Rectal smooth muscle tissue (tissue), 1 donor: ENCODE results near the gene MYO3B.
"Not testable (repeated sequence)": the region's sequence is repeated elsewhere in the genome, so short reads cannot be mapped to it uniquely, and the experiment has no call there.

Experiments used
- H3K27ac ChIP-seq: one replicate; pipeline ENCODE4 v1.7.0; 2013; ENCODE audit warnings: low read depth, low read length, inconsistent platforms
- H3K27me3 ChIP-seq: one replicate; pipeline ENCODE4 v1.7.0; 2013; ENCODE audit warnings: low read length; ENCODE audit not compliant: control insufficient read depth, insufficient read depth
- H3K36me3 ChIP-seq: one replicate; pipeline ENCODE4 v1.7.0; 2013; ENCODE audit warnings: low read length; ENCODE audit not compliant: control insufficient read depth, insufficient read depth
- H3K4me1 ChIP-seq: one replicate; pipeline ENCODE4 v1.7.0; 2013; ENCODE audit warnings: low read length; ENCODE audit not compliant: control insufficient read depth, insufficient read depth
- H3K4me3 ChIP-seq: one replicate; pipeline ENCODE4 v1.7.0; 2013; ENCODE audit warnings: low read length
- H3K9ac ChIP-seq: one replicate; pipeline ENCODE4 v1.7.0; 2013; ENCODE audit warnings: low read length

Gene MYO3B

DNA sequence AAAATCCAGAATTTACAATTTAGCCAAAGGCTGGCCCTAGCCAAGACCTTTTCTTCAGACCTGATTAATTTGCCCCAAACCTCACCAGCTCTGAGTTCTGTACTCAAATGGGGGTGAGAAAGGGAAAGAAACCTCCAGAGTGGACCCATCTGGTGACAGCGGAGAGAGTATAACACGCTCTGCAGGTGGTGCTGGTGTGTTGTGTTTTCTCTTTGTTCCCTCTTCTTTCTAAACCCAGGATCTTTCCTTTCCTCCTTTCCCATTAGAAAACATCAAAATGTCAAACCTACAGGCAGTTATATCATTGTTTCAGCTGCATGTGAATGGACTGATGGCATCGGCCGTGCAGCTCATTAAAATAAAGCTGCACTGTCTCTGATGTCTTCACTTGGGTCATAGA lies 283.9 kb downstream of the MYO3B start:
- Histone ChIP-seq H3K9ac (no peak overlapping the region), H3K27me3 (no peaks in the 10 kb centered on the region), H3K4me1 (no peaks in the 10 kb centered on the region), H3K4me3 (no peak overlapping the region), H3K27ac (no peak overlapping the region), H3K36me3 (no peaks in the 10 kb centered on the region)

GRCh38 chr2:170462433-170463205 lies 284.7 kb downstream of the MYO3B start:
- H3K27me3 ChIP-seq = no peaks in the 10 kb centered on the region
- no peaks in the 10 kb centered on the region for H3K4me1 ChIP-seq
- no peaks in the 10 kb centered on the region for H3K36me3 ChIP-seq
- no peak overlapping the region for H3K9ac ChIP-seq
- no peak overlapping the region for H3K4me3 ChIP-seq
- no peak overlapping the region for H3K27ac ChIP-seq

DNA sequence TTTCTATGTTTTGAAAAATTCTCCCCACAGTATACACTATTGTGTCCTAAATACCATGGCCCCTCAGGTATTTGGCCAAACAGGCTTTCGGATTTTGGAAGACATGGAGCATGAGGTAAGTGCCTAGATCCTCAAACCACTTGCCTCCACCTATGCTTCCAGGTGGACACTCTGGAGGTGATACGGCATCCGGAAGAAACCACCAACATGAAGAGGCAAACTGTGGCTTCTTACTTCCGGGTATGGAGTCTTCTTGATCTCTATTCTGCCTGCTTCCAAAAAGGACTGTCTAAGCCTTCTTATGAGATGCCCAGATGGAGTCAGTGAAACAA lies 285.2 kb downstream of the MYO3B start:
- Histone ChIP-seq H3K36me3 (no peaks in the 10 kb centered on the region), H3K9ac (no peak overlapping the region)

DNA sequence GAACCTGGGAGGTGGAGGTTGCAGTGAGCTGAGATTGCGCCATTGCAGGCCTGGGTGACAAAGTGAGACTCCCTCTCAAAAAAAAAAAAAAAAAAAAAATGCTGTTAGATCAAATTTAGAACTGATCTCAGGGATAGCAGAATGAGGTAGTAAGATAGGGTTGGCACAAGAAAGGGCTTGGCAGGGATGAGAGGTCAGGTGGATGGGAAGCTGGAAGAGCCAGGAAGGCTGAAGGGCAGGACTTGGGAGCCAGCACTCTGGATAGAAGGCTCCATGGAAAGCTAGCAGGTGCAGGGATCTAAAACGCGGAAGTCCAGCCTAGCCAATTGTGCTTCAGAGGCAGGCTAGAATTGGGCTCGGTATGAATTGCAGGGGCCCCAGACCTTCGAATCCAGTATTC lies 286.3 kb downstream of the MYO3B start:
- no peak overlapping the region for H3K27ac ChIP-seq
- no peaks in the 10 kb centered on the region for H3K36me3 ChIP-seq
- no peaks in the 10 kb centered on the region for H3K27me3 ChIP-seq
- no peak overlapping the region for H3K4me3 ChIP-seq
- H3K9ac ChIP-seq = no peak overlapping the region
- H3K4me1 ChIP-seq = no peaks in the 10 kb centered on the region

More for the DNA sequence above, 285.2 kb downstream of the MYO3B start:
- H3K27ac ChIP-seq = no peak overlapping the region
- no peak overlapping the region for H3K4me3 ChIP-seq
- no peaks in the 10 kb centered on the region for H3K27me3 ChIP-seq
- no peaks in the 10 kb centered on the region for H3K4me1 ChIP-seq

GRCh38 chr2:170465241-170465640 lies 287.3 kb downstream of the MYO3B start:
- no peaks in the 10 kb centered on the region for H3K27me3 ChIP-seq
- H3K4me1 ChIP-seq = no peaks in the 10 kb centered on the region
- H3K4me3 ChIP-seq = no peak overlapping the region
- H3K36me3 ChIP-seq = no peaks in the 10 kb centered on the region
- H3K27ac ChIP-seq = no peak overlapping the region
- H3K9ac ChIP-seq = no peak overlapping the region

DNA sequence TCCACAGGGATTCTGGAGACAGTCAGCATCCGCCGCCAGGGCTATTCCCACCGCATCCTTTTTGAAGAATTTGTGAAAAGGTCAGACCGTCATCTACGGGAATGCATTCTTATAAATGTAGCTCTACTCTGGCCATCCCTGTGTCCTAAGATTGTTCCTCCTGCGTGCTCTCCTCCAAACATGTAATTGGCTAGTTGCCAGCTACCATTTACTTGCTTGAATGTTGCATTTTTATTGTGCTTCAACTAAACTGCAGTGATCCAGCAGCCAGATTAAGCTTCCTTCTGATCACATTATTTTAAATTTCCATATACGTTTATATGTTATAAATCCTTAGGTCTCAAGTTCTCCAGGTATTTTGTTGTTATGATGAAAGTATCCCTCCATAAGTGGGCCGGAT lies 288.7 kb downstream of the MYO3B start:
- Histone ChIP-seq H3K27me3 (no peaks in the 10 kb centered on the region), H3K4me3 (no peak overlapping the region), H3K9ac (no peak overlapping the region), H3K4me1 (no peaks in the 10 kb centered on the region), H3K36me3 (no peaks in the 10 kb centered on the region), H3K27ac (no peak overlapping the region)

DNA sequence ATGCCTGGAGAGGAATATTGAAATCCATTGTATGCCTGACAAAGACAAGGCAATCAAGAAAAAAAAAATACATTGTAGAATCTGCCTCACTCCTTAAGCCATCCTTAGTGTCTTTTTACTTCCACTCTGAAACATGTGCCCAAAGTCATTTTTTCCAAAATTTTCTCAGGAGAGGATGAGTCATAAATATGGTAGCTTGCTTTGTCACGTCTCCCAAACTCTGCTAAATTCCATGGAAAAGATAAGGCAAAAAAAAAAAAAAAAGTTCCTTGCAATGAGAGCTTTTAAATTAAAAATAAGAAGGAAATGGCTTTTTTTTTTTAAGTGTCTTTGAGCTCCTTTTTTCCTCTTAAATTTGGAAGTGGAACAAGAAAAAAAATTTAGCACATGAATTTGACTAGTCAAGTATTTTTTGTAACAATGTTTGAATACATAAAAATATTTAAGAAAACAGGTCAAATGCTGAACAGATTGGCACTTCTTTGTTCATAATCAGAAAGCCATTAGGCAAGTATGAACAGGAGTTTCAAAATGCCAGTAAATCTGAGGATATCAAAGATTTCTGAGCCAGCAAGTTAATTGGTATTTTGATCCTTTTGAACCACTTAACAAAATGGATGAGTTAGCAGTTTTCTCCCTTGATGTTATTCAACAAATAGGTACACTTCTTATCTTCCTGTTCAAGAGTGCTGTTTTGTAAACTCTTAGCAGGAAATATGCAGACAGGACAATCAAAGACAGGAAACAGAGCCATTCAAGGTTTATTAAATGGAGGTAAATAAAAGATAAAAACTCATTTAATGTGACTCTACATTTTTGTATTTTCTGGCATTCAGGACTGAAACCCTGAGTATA lies 289.8 kb downstream of the MYO3B start:
- H3K36me3 ChIP-seq = no peaks in the 10 kb centered on the region
- no peak overlapping the region for H3K4me3 ChIP-seq
- no peaks in the 10 kb centered on the region for H3K4me1 ChIP-seq
- no peak overlapping the region for H3K9ac ChIP-seq
- H3K27me3 ChIP-seq = no peaks in the 10 kb centered on the region
- no peak overlapping the region for H3K27ac ChIP-seq

- Histone ChIP-seq H3K4me3 (no peak overlapping the region), H3K9ac (no peak overlapping the region), H3K4me1 (no peaks in the 10 kb centered on the region), H3K27me3 (no peaks in the 10 kb centered on the region), H3K27ac (no peak overlapping the region), H3K36me3 (no peaks in the 10 kb centered on the region)
Observed at GRCh38 chr2:170468557-170468956, 290.6 kb downstream of the MYO3B start.

DNA sequence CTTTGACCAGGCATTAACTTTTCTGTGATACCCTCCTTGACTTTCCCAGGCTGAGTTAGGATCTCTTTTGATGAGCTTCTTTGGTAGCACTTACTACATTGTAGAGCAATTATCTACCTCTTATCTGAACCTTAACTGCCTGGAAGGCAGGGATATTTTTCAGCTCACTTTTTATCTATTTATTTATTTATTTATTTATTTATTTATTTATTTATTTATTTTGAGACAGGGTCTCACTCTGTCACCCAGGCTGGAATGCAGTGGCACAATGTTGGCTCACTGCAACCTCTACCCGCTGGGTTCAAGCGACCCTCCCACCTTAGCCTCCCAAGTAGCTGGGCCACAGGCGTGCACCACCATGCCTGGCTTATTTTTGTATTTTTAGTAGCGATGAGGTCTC lies 294.6 kb downstream of the MYO3B start:
- not testable (repeated sequence) for H3K4me1 ChIP-seq, H3K36me3 ChIP-seq, H3K9ac ChIP-seq, H3K27me3 ChIP-seq, H3K27ac ChIP-seq, H3K4me3 ChIP-seq

DNA sequence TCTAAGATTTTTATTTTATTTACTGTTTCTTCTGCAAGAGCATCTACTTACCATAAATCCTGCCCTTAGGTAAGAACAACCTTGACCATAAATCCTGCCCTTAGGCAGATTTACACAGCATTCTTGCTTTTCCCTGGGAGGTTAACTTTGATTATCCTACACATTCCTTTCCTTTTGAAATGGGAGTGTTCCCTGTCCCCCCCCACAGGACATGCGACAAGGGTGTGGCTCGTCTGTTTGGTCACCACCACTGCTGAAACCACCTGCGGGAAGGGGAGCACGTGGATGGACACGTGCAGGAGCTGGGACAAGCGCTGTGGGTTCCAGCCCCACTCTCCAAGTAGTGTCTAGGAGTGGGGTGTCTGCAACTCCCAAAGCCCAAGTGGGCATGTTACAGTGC lies 297.9 kb downstream of the MYO3B start:
- Histone ChIP-seq H3K27me3 (no peaks in the 10 kb centered on the region), H3K36me3 (no peaks in the 10 kb centered on the region), H3K27ac (no peak overlapping the region), H3K9ac (no peak overlapping the region), H3K4me1 (no peaks in the 10 kb centered on the region), H3K4me3 (no peak overlapping the region)

GRCh38 chr2:170477630-170478029 lies 299.7 kb downstream of the MYO3B start:
- Histone ChIP-seq H3K27ac (no peak overlapping the region), H3K4me1 (no peaks in the 10 kb centered on the region), H3K36me3 (no peaks in the 10 kb centered on the region), H3K4me3 (no peak overlapping the region), H3K27me3 (no peaks in the 10 kb centered on the region), H3K9ac (no peak overlapping the region)

GRCh38 chr2:170481201-170481600 lies 303.3 kb downstream of the MYO3B start:
- no peaks in the 10 kb centered on the region for H3K27me3 ChIP-seq
- no peaks in the 10 kb centered on the region for H3K36me3 ChIP-seq

DNA sequence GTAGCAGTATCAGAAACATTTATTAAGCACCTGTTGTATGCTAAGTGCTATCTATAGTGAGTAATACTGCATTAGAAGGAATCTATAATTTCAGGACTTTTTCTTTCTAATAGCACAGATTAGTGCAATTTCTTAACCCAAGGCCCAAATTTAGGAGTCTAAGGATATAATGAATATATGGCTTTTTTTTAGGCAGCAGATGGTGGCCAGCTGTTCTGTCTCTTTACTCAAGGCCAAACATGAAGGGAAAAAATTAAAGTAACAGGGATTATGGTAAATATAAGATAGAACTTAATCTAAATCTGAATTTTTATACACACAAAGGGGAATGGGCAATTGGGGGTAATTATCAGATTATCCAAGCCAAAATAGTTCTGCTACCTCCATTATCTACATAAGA lies 306.6 kb downstream of the MYO3B start:
- Histone ChIP-seq H3K4me1 (no peaks in the 10 kb centered on the region), H3K9ac (no peak overlapping the region), H3K27ac (no peak overlapping the region), H3K27me3 (no peaks in the 10 kb centered on the region), H3K36me3 (no peaks in the 10 kb centered on the region), H3K4me3 (no peak overlapping the region)

More at GRCh38 chr2:170481201-170481600, 303.3 kb downstream of the MYO3B start:
- Histone ChIP-seq H3K4me1 (no peaks in the 10 kb centered on the region), H3K9ac (no peak overlapping the region), H3K27ac (no peak overlapping the region), H3K4me3 (no peak overlapping the region)
